Mesendoderm (in vitro differentiated cells): Measurements from ENCODE around the gene TBC1D14. TPM values are rescaled to one million over a fixed set of nuclear protein-coding genes. Genes with fewer than 3 reads are reported as not detected.

Source experiments
- DNase-seq: peaks from one replicate; pipeline ENCODE4 v3.0.0; 2013
- H2AK5ac ChIP-seq: 2 replicates; pipeline ENCODE4 v1.6.1; 2013; ENCODE audit warnings: low read length, inconsistent platforms
- H2BK120ac ChIP-seq: 2 replicates; pipeline ENCODE4 v1.6.1; 2013; ENCODE audit warnings: low read depth, mild to moderate bottlenecking, low read length, moderate library complexity, mixed read lengths
- H2BK15ac ChIP-seq: replicated peaks from 2 replicates; pipeline ENCODE4 v1.6.1; 2013; ENCODE audit warnings: low read depth, mild to moderate bottlenecking, moderate library complexity
- H2BK5ac ChIP-seq: 2 replicates; pipeline ENCODE4 v1.6.1; 2013; ENCODE audit warnings: low read length, inconsistent platforms
- H3K18ac ChIP-seq: 2 replicates; pipeline ENCODE4 v1.6.1; 2013; ENCODE audit warnings: mild to moderate bottlenecking, low read length, mixed read lengths
- H3K23ac ChIP-seq: one replicate; pipeline ENCODE4 v1.6.1; 2013; ENCODE audit warnings: low read length
- H3K27ac ChIP-seq: 2 replicates; pipeline ENCODE4 v1.5.1; 2013; ENCODE audit warnings: low read depth, mild to moderate bottlenecking, inconsistent platforms, low read length, moderate library complexity
- H3K27me3 ChIP-seq: 2 replicates; pipeline ENCODE4 v1.6.1; 2013; ENCODE audit warnings: low read length, control low read depth, mild to moderate bottlenecking, inconsistent platforms; ENCODE audit not compliant: insufficient read depth, poor library complexity
- H3K36me3 ChIP-seq: 2 replicates; pipeline ENCODE4 v1.6.1; 2013; ENCODE audit warnings: low read length, inconsistent platforms; ENCODE audit not compliant: control insufficient read depth, insufficient read depth
- H3K4ac ChIP-seq: one replicate; pipeline ENCODE4 v1.6.1; 2013; ENCODE audit warnings: low read depth, mild to moderate bottlenecking, low read length, moderate library complexity
- H3K4me1 ChIP-seq: 2 replicates; pipeline ENCODE4 v1.6.1; 2013; ENCODE audit warnings: low read depth, low read length, inconsistent platforms; ENCODE audit not compliant: control insufficient read depth
- H3K4me2 ChIP-seq: 2 replicates; pipeline ENCODE4 v1.6.1; 2013; ENCODE audit warnings: low read length
- H3K4me3 ChIP-seq: 2 replicates; pipeline ENCODE4 v1.5.1; 2013; ENCODE audit warnings: mild to moderate bottlenecking, low read length
- H3K56ac ChIP-seq: one replicate; pipeline ENCODE4 v1.6.1; 2013; ENCODE audit warnings: low read length
- H3K79me1 ChIP-seq: 2 replicates; pipeline ENCODE4 v1.6.1; 2013; ENCODE audit warnings: low read length, inconsistent platforms
- H3K79me2 ChIP-seq: 2 replicates; pipeline ENCODE4 v1.6.1; 2013; ENCODE audit warnings: mild to moderate bottlenecking, low read length; ENCODE audit not compliant: control insufficient read depth, insufficient read depth
- H3K9ac ChIP-seq: 2 replicates; pipeline ENCODE4 v1.6.1; 2013; ENCODE audit warnings: low read length, inconsistent platforms
- H4K5ac ChIP-seq: one replicate; pipeline ENCODE4 v1.6.1; 2013; ENCODE audit warnings: low read length
- H4K8ac ChIP-seq: one replicate; pipeline ENCODE4 v1.6.1; 2013; ENCODE audit warnings: low read depth, mild to moderate bottlenecking, control low read depth, low read length, moderate library complexity
- WGBS: extraction: QIAGEN DNeasy Blood & Tissue Kit; methylation state at CpG from one replicate; pipeline ENCODE4 v1.1.7; 2013; ENCODE audit warnings: low lambda C conversion rate, missing lambda C conversion rate; ENCODE audit not compliant: insufficient coverage; ENCODE audit errors: extremely low coverage; 5-methylcytosine and 5-hydroxymethylcytosine counted together
- polyA plus RNA-seq, 2 experiments: library from polyadenylated mRNA; stranded (reverse); fragments of 200-250 nt; gene quantifications; one replicate each; pipeline ENCODE4 v1.2.3, GENCODE V29; 2013

TBC1D14 gene
- 28.0 TPM for polyA plus RNA-seq (2013, experiment 1 of 2)
- polyA plus RNA-seq (2013, experiment 2 of 2) = 30.1 TPM

GRCh38 chr4:6909113-6909969, at the start of gene TBC1D14:
Gene TBC1D14, plus strand, starts transcription at chr4:6909826. Its CDS starts 13,564 bp downstream, at chr4:6923390.
- peak within 1 kb of the TSS; percentile 87 for H3K56ac ChIP-seq

GRCh38 chr4:6868386-6868785, 41.2 kb upstream of the TBC1D14 start:
- no peak overlapping the region for H3K56ac ChIP-seq
- H3K27me3 ChIP-seq = no peaks in the 10 kb centered on the region
- no peak overlapping the region for H2BK15ac ChIP-seq
- H3K18ac ChIP-seq = no peak overlapping the region
- H3K23ac ChIP-seq = no peak overlapping the region
- H2BK120ac ChIP-seq = no peak overlapping the region
- no peak overlapping the region for H3K27ac ChIP-seq
- H3K79me1 ChIP-seq = peaks cover 3% of the 10 kb centered on the region
- no CpG with 5 or more reads among the region's 8 CpGs for WGBS
- no peaks in the 10 kb centered on the region for H3K4me1 ChIP-seq
- peaks cover 2% of the 10 kb centered on the region for H3K36me3 ChIP-seq
- no peak overlapping the region for H3K9ac ChIP-seq
- no peak overlapping the region for H2AK5ac ChIP-seq
- no peak overlapping the region for H3K4me3 ChIP-seq
- no peak overlapping the region for H3K4me2 ChIP-seq
- no peak for DNase-seq
- H4K5ac ChIP-seq = no peak overlapping the region
- no peak overlapping the region for H4K8ac ChIP-seq
- H3K4ac ChIP-seq = no peak overlapping the region
- H3K79me2 ChIP-seq = no peaks in the 10 kb centered on the region
- H2BK5ac ChIP-seq = no peak overlapping the region

More at GRCh38 chr4:6909113-6909969, at the start of gene TBC1D14:
- H2BK120ac ChIP-seq = no peak within 1 kb of the TSS
- peaks cover 2% of the 10 kb centered on the region for H3K4me1 ChIP-seq
- no peak within 1 kb of the TSS for H4K8ac ChIP-seq
- peaks cover 2% of the 10 kb centered on the region for H3K79me1 ChIP-seq
- peak; percentile 92 for DNase-seq
- H3K23ac ChIP-seq = peak within 1 kb of the TSS; percentile 89
- H2BK15ac ChIP-seq = no peak within 1 kb of the TSS
- H3K4me2 ChIP-seq = peak within 1 kb of the TSS; percentile 91
- H4K5ac ChIP-seq = no peak within 1 kb of the TSS
- H3K36me3 ChIP-seq = no peaks in the 10 kb centered on the region
- no peak within 1 kb of the TSS for H2BK5ac ChIP-seq
- no peak within 1 kb of the TSS for H2AK5ac ChIP-seq
- H3K18ac ChIP-seq = peak within 1 kb of the TSS; percentile 97
- no peaks in the 10 kb centered on the region for H3K27me3 ChIP-seq
- H3K4me3 ChIP-seq = peak within 1 kb of the TSS; percentile 69
- peak within 1 kb of the TSS; percentile 82 for H3K9ac ChIP-seq
- H3K27ac ChIP-seq = peak within 1 kb of the TSS; percentile 98
- no CpG with 5 or more reads among the region's 108 CpGs for WGBS
- peak within 1 kb of the TSS; percentile 94 for H3K4ac ChIP-seq
- no peaks in the 10 kb centered on the region for H3K79me2 ChIP-seq

- Histone ChIP-seq H3K27ac (no peak overlapping the region), H2AK5ac (no peak overlapping the region), H3K4me3 (no peak overlapping the region), H3K56ac (no peak overlapping the region), H3K79me2 (no peaks in the 10 kb centered on the region), H3K4me1 (no peaks in the 10 kb centered on the region), H2BK120ac (no peak overlapping the region), H3K9ac (no peak overlapping the region), H4K5ac (no peak overlapping the region), H2BK15ac (no peak overlapping the region), H3K36me3 (peaks cover 3% of the 10 kb centered on the region), H3K23ac (no peak overlapping the region), H3K27me3 (no peaks in the 10 kb centered on the region), H3K4me2 (no peak overlapping the region), H4K8ac (no peak overlapping the region), H2BK5ac (no peak overlapping the region), H3K79me1 (peaks cover 5% of the 10 kb centered on the region), H3K18ac (no peak overlapping the region), H3K4ac (no peak overlapping the region)
- WGBS = no CpG with 5 or more reads among the region's 2 CpGs
- DNase-seq = no peak
These were observed 39.7 kb upstream of the TBC1D14 start for GRCh38 chr4:6869944-6870343.

- Histone ChIP-seq H2BK5ac (no peak overlapping the region), H3K56ac (no peak overlapping the region), H3K27me3 (no peaks in the 10 kb centered on the region), H3K79me1 (peaks cover 3% of the 10 kb centered on the region), H3K4ac (no peak overlapping the region), H2BK120ac (no peak overlapping the region), H3K23ac (no peak overlapping the region), H3K9ac (no peak overlapping the region), H3K4me2 (no peak overlapping the region), H3K4me1 (no peaks in the 10 kb centered on the region), H3K18ac (no peak overlapping the region), H2BK15ac (no peak overlapping the region), H4K8ac (no peak overlapping the region), H3K36me3 (peaks cover 5% of the 10 kb centered on the region), H4K5ac (no peak overlapping the region), H3K79me2 (no peaks in the 10 kb centered on the region), H2AK5ac (no peak overlapping the region), H3K27ac (no peak overlapping the region), H3K4me3 (no peak overlapping the region)
- no peak for DNase-seq
These were observed 36.3 kb upstream of the TBC1D14 start for GRCh38 chr4:6873291-6873690.

- H3K36me3 ChIP-seq = peaks cover 5% of the 10 kb centered on the region
- peak; percentile 70 for DNase-seq
These were observed 35.7 kb upstream of the TBC1D14 start for GRCh38 chr4:6873792-6874461.

More at GRCh38 chr4:6873792-6874461, 35.7 kb upstream of the TBC1D14 start:
- H3K79me2 ChIP-seq = no peaks in the 10 kb centered on the region
- H3K4me2 ChIP-seq = no peak overlapping the region
- no peak overlapping the region for H3K9ac ChIP-seq
- H2BK15ac ChIP-seq = no peak overlapping the region
- peaks cover 3% of the 10 kb centered on the region for H3K79me1 ChIP-seq
- no CpG with 5 or more reads among the region's 3 CpGs for WGBS
- no peak overlapping the region for H4K8ac ChIP-seq
- no peak overlapping the region for H3K23ac ChIP-seq
- no peak overlapping the region for H3K4me3 ChIP-seq
- no peak overlapping the region for H3K27ac ChIP-seq
- no peak overlapping the region for H2BK120ac ChIP-seq
- H4K5ac ChIP-seq = no peak overlapping the region
- no peak overlapping the region for H3K56ac ChIP-seq
- no peaks in the 10 kb centered on the region for H3K4me1 ChIP-seq
- no peaks in the 10 kb centered on the region for H3K27me3 ChIP-seq
- no peak overlapping the region for H3K4ac ChIP-seq
- no peak overlapping the region for H2AK5ac ChIP-seq
- H3K18ac ChIP-seq = no peak overlapping the region
- H2BK5ac ChIP-seq = no peak overlapping the region
